ENCODE data around the gene TPMT. TPM values are rescaled to one million over a fixed set of nuclear protein-coding genes. Genes with fewer than 3 reads are reported as not detected.

Gene TPMT
- total RNA-seq, 4 donors from 2014 or later, result 6.7 to 14.4 (median 9.7) TPM

GRCh38 chr6:18168264-18168663, 13.4 kb upstream of the TPMT start:
- TF ChIP-seq EP300 (IDR thresholded peaks at IDR 0.05) (no peak), POLR2AphosphoS5 (IDR thresholded peaks at IDR 0.05) (no peak), CTCF (IDR thresholded peaks at IDR 0.05) (no peak), POLR2A (IDR thresholded peaks at IDR 0.05) (no peak)
- 98% methylated on average over 3 of the region's 3 CpGs for WGBS
- Histone ChIP-seq H3K9me3 (no peaks in the 10 kb centered on the region), H3K4me1 (no peaks in the 10 kb centered on the region), H3K27me3 (no peaks in the 10 kb centered on the region), H3K27ac (no peak overlapping the region), H3K36me3 (peaks cover 54% of the 10 kb centered on the region), H3K4me3 (no peak overlapping the region)
- DNase-seq (ENCODE audit: low spot score in 2 of 2), result no peak

GRCh38 chr6:18166312-18167036, 11.6 kb upstream of the TPMT start:
- WGBS, result 91% methylated on average over 2 of the region's 2 CpGs
- H3K36me3 ChIP-seq, result peaks cover 71% of the 10 kb centered on the region

GRCh38 chr6:18165751-18166150, 10.9 kb upstream of the TPMT start:
- peaks cover 74% of the 10 kb centered on the region for H3K36me3 ChIP-seq
- 87% methylated on average over 4 of the region's 4 CpGs for WGBS

More at GRCh38 chr6:18166312-18167036, 11.6 kb upstream of the TPMT start:
- no peaks in the 10 kb centered on the region for H3K9me3 ChIP-seq
- H3K27me3 ChIP-seq, result no peaks in the 10 kb centered on the region
- no peak overlapping the region for H3K4me3 ChIP-seq
- H3K4me1 ChIP-seq, result no peaks in the 10 kb centered on the region
- no peak for TF ChIP-seq CTCF (IDR thresholded peaks at IDR 0.05)
- TF ChIP-seq POLR2AphosphoS5 (IDR thresholded peaks at IDR 0.05), result no peak
- TF ChIP-seq EP300 (IDR thresholded peaks at IDR 0.05), result no peak
- no peak for TF ChIP-seq POLR2A (IDR thresholded peaks at IDR 0.05)
- H3K27ac ChIP-seq, result no peak overlapping the region
- DNase-seq (ENCODE audit: low spot score in 2 of 2), result no peak

GRCh38 chr6:18162401-18162800, 7.5 kb upstream of the TPMT start:
- H3K4me1 ChIP-seq, result peaks cover 3% of the 10 kb centered on the region

More at GRCh38 chr6:18165751-18166150, 10.9 kb upstream of the TPMT start:
- Histone ChIP-seq H3K4me1 (peaks cover 3% of the 10 kb centered on the region), H3K4me3 (no peak overlapping the region), H3K9me3 (no peaks in the 10 kb centered on the region), H3K27me3 (no peaks in the 10 kb centered on the region), H3K27ac (no peak overlapping the region)
- DNase-seq (ENCODE audit: low spot score in 2 of 2), result no peak
- TF ChIP-seq POLR2A (IDR thresholded peaks at IDR 0.05) (no peak), CTCF (IDR thresholded peaks at IDR 0.05) (no peak), EP300 (IDR thresholded peaks at IDR 0.05) (no peak), POLR2AphosphoS5 (IDR thresholded peaks at IDR 0.05) (no peak)

More at GRCh38 chr6:18162401-18162800, 7.5 kb upstream of the TPMT start:
- WGBS, result 94% methylated on average over 2 of the region's 2 CpGs
- TF ChIP-seq CTCF (IDR thresholded peaks at IDR 0.05), result no peak
- no peak for TF ChIP-seq POLR2AphosphoS5 (IDR thresholded peaks at IDR 0.05)
- no peak for TF ChIP-seq EP300 (IDR thresholded peaks at IDR 0.05)
- TF ChIP-seq POLR2A (IDR thresholded peaks at IDR 0.05), result no peak
- Histone ChIP-seq H3K36me3 (peaks cover 51% of the 10 kb centered on the region), H3K9me3 (no peaks in the 10 kb centered on the region), H3K27ac (no peak overlapping the region), H3K27me3 (no peaks in the 10 kb centered on the region), H3K4me3 (no peak overlapping the region)
- DNase-seq (ENCODE audit: low spot score in 2 of 2), result no peak

Measured in suprapubic skin (tissue), 4 donors.